CD4-positive, alpha-beta T cell treated with Interleukin-4 for 4 hours (primary cell): ENCODE data around the gene MIA3.
"Not testable (repeated sequence)": the region's sequence is repeated elsewhere in the genome, so short reads cannot be mapped to it uniquely, and the experiment has no call there.

Source experiments
- DNase-seq: peaks from one replicate; pipeline ENCODE4 v3.0.0-alpha.2; 2020

Gene MIA3

DNA sequence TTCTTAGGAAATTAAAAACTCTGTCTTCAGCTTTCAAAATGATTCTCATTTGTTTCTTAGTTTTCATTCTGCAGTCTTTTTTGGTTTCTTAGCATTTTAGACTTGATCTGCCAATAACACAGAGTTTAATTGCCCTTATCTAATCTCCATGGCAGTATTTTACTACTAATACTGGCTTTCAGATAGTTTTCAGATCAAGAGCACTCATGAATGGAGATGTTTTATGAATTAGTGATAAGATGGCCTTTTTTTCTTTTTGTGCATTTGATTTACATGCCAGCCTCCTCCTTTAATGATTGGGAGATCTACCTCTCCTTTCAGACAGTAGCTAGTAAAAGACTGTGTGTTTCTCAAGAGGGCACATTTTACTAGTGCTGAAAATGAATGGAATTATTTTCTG, 5.6 kb downstream of the MIA3 start:
- no peak for DNase-seq

DNA sequence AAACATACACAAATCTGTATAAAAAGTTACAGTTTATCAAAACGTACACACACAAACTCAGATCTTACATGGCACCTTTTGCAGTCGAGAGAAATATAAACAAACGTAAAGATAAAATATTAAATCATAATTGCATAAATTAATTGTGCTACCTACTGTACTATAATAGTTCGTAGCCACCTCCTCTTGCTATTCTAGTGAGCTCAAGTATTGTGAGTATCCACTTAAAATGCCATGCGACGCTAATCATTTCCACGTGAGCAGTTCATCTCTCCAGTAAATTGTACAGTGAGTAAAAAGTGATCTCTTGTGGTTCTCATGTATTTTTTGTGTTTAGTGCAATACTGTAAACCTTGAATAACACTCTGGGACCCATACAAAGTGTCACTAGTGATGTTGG, 6.3 kb downstream of the MIA3 start:
- DNase-seq: no peak

DNA sequence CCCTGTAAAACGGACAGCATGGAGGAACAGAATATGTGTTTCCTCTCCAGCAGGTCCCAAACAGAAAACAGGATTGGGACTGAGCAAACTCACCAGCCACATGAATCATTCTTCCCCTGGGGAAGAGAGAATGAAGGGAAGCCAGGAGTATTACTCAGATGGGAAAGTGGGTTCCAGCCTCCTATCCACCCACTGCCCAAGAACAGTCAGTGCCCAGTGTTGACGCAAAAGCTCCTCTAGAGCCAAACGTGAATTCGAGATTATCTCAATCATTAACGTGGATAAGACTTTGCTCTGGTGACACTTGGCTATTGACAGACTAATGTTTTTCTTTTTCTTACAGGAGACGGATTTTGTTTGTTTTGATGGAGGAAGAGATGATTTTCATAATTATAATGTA, 9.3 kb downstream of the MIA3 start:
- no peak for DNase-seq

DNA sequence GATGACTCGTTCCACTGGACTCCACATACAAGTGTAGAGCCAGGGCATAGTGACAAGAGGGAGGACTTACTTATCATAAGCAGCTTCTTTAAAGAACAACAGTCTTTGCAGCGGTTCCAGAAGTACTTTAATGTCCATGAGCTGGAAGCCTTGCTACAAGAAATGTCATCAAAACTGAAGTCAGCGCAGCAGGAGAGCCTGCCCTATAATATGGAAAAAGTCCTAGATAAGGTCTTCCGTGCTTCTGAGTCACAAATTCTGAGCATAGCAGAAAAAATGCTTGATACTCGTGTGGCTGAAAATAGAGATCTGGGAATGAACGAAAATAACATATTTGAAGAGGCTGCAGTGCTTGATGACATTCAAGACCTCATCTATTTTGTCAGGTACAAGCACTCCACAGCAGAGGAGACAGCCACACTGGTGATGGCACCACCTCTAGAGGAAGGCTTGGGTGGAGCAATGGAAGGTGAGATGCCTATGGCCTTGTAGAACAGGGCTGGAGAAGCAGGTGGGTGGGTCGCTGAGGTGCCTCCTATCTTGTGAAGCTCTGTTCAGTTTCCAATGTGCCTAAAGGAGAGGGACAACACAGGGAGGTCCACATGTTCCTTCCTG, 12.1 kb downstream of the MIA3 start:
- no peak for DNase-seq

DNA sequence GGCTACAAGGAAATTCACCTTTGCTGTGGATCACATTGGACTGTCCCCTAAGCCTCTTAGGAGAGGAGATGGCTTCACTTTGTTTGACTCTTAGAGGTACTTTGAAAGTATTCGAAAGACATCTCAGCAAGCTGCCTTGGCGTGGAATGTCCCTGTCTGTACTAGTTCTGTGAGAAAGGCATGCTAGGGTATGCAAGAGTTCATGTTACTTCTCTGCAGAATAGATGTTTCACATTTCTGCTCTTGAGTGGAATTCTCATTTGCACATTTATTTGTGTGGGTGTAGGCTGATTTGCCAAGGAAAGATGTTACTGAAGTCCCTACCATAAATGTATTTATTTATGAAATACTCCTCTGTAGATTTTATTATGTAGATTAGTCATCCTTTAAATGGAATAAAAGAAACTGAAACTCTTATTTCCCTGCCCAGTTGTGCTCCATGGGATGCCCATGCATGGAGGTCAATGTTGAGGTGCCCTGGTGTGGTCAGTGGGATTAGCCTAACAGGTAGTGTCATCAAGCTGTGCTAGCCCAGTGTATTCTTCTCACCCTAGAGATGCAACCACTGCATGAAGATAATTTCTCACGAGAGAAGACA, 13.8 kb downstream of the MIA3 start:
- DNase-seq: no peak

DNA sequence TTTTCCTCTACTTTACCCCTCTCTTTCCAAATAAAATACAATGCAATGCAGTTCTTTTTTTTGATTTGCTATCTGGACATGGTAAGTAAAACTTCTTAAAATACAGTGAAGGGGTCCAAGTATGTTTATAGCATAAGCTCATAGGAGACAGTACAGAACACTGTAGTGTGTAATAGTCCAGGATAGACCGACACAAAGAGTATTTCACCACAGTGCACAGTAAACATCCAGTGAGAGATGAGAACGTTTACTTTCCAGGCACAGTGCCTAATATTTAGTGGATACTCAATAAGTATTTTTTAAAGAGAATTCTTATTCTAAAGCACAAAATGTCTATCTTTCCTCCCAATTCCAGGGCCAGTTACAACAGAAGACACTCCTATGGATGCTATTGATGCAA, 14.9 kb downstream of the MIA3 start:
- DNase-seq: no peak

DNA sequence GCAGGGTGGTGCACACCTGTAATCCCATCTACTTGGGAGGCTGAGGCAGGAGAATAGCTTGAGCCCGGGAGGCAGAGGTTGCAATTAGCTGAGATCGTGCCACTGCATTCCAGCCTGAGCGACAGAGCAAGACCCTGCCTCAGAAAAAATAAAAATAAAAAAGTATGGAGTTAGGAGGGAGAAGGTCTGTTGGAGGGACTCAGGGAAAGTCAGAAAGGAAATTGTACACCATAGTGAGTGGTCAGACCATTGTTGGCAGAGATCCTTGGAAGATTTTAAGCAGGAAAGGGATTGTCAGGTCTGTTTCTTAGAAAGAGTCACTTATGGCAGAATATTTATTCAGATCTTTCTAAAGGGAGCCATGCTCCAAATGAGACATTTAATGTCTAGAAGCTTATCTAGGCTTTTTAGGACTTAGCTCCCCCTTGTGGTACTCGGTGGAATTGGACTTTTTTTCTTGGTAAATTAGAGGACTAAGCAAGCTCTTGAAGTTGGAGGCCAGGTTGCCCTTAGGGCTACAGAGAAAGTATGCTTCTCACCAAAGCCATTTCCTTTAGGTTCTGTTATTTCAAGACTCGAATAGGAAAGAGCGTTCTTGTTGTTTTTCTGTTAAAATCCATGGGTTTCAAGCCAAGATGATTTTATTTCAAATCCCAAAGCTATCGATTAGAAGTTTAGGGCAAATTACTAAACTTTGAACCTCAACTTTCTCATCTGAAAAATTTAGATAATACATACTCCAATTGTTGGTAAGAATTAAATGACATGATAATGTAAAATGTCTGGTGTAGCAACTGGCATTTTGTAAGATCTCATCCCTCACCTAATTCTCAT, 16.5 kb downstream of the MIA3 start:
- peak; percentile 87 for DNase-seq

DNA sequence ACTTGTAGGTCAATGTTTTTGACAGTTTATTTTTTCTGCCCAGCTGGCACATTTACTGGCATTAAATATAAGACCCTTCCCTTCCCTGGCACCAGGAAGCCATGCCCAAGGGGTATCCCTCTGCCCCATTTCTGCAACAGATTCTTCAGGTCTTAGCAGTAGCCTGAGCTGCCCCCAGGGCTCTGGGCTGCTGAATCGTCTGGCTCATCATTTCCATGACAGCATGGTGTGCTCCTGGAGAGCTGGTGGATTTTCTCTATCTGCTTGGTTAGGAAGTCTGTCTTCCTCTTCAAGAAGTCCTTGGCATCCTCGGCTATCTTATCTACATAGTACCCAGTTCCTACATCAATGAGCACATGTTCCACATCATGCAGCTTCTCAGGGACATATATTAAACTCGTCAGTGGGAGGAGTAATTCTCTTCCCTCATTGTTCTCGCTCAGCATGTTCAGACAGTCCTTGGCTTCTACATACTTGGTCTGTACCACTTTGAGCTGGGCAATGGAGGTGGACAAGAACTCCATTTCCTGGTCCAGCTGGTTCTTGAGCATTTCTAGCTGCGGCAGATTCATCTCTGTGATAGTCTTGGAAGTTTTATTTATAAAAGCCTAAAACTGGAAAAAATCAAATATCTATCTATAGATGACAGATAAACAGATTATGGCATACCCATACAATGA, 23.5 kb downstream of the MIA3 start:
- no peak for DNase-seq

DNA sequence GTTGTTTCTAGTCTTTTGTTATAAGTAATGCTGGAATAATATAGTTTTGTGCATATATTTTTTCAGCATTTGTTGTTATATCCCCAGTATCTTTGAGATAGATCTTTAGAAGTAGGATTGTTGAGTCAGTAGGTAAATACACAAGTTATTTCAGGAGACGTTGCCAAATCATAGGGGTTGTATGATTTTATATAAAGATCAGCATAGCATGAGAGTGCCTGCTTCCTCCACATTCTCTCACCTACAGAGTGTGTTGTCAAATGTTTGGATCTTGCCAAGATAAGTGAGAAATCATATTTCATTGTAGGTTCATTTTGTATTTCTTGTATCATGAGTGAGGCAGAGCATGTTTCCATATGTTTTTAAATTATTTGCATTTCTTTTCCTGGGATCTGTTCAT, 24.6 kb downstream of the MIA3 start:
- DNase-seq: no peak

DNA sequence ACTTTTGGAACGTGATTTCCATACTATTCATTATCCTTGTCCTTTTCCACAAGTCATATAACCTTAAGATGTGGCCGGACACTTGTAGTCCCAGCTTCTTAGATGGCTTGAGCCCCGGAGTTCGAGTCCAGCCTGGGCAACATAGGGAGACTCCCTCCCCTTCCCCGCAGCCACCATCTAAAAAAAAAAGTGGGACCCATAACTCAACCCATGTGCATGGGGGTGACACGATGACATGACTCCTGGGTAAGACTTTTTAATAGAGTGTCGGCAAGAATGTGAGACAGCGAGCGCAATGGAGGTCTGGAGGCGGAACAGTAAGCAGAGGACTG, 25.7 kb downstream of the MIA3 start:
- DNase-seq: no peak

DNA sequence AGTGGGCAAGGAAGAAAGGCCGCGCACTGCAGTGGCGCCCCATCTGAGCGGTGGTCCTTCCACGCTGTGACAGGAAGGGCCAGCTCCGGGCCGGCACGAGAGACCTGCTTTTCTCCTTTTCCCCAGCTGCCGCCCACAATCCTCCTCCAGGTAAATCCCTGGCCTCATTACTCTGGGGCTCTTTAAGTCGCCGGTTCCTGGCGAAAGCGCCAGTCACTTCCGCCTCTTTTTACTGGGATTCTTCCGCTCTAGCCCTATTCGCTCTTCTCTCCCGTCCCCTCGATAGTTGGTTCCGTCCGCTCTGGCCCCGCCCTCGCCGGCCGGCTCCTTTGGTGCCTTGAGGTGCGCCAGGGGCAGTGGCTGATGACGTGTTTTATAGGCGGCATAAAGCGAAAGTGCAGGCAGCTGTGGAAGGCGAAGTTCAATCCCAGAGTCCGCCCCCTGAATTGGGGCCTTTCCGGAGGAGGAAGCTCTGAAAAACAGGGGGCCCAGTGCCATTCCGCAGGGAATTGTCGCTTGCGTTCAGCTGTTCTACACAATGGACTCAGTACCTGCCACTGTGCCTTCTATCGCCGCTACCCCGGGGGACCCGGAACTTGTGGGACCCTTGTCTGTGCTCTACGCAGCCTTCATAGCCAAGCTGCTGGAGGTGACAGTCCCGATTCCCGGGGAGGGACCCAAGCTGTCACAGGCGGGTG, 26.2 kb downstream of the MIA3 start:
- DNase-seq: peak; percentile 98

DNA sequence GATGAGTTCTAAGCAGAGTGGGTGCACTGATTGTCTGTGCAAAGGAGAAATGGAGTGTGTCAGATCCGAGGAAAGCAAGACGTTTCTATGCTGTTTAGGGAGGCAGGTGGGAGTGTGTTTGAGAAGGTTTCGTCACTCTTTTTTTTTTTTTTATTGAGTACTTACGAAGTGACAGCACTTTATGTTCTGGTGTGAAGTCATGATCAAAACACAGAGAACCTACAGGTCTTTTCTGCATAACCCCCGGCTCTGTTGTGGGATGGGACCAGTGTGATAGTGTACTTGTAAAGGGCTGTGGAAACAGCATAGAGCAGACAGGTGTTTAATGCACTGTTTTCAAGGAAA, 26.7 kb downstream of the MIA3 start:
- DNase-seq: peak; percentile 49

DNA sequence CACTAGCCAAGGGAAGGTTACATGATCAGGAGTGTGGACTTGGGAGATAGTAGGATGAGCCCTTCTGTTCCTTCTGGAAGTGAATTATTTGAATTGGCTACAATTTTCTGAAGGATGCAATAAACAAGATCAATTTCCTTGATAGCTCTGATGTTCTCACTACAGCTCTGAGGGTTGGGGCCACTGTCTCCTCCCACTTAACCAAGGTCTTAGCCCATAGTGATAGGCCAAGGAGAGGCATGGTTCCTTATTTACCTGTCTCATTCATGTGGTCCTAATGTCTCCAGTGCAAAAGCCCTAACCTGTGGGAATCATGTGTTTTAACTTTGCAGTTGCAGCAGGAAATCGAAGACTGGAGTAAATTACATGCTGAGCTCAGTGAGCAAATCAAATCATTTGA, 34.8 kb downstream of the MIA3 start:
- DNase-seq: no peak

DNA sequence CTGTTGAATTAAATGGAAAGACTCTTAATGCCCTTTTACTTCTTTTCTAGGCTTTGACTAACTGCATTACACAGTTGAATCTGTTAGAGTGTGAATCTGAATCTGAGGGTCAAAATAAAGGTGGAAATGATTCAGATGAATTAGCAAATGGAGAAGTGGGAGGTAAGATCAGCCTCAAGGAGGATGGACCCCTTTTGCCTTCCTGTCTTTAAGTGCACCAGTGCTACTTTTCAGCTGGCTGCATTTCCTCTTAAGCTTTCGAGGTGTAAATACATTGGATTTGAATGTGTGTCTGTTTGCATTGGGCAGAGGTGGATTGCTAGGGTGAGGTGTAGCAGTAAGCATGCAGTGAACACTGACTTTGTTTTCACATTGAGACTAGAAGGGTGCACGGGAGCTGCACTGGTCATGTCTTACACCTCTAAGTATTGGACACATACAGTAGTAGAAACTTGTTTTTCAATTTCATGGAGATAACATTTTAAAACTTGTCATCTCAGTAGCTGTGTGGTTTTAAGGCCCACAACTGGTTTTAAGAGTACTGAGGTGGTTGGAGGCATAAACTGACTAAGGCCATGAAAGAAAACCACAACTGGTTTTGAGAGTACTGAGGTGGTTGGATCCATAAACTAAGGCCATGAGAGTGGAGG, 35.4 kb downstream of the MIA3 start:
- DNase-seq: peak; percentile 46

DNA sequence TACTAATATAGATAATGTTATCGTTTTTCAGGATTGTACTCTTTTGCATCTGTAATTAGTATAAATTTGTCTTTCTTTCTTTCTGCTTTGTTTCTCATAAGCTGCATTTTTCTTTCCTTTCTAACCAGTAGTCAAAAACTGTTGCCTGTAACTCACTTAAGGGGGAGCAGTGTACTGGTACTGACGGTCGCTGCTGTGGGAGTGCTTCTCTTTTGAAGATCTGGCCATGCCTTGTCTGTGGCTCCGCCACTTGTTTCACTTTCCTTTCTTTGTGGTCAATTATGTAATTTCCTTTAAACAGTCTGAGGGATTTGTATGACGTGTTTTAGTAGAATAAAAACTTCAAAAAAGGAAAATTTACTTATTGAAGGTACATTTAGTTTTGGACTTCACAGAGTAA, 37.0 kb downstream of the MIA3 start:
- DNase-seq: peak; percentile 92

DNA sequence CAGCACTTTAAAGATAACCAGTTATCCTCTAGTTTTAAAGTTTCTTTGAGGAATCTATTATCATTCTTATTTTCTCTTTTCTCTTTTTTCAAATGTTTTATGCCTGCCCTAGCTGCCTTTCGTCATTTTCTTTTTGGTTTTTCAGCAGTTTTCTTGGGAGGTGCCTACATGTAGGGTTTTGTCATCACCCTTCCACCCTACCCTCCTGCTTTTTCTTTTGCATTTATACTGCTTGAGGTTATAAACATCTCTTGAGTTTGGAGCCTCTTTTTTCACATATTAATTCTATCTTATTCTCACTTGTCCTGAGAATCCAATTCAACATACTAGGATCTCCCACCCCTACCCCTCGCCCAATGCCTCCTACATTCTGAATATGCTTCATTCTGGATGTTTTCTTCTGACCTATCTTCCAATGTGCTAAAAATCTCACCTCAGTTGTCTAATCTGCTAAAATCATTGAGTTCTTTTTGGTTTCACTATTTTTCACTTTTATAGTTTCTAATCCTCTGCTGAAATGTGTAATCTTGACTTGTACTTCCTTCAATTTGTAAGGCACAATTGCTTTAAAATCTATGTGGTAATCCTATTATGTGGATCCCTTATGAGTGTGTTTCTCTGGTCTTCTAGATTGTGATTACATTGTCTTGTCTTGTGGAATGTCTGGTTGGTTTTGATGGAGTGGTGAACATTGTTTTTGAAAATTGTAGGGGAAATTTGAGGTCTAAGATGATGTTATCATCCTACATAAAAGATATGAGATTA, 38.7 kb downstream of the MIA3 start:
- DNase-seq: no peak

DNA sequence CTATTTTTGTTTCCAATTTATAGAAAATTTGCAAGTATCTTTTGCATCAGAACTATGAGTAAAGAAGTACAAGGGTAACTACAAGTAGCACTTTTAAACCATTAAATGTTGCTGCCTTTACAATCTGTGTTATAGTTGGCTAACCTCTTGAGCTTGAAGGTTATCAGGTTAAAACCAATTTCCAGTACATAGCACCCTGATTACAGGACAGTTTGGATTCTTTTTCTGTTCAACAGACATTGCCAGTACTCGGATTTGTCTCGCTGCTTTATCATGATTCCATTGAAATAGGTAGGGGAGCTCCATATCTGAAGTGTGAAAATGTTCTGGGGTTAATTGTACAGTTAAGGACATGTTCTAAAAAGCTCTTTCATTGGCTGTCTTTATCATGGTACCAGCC, 40.0 kb downstream of the MIA3 start:
- DNase-seq: no peak

DNA sequence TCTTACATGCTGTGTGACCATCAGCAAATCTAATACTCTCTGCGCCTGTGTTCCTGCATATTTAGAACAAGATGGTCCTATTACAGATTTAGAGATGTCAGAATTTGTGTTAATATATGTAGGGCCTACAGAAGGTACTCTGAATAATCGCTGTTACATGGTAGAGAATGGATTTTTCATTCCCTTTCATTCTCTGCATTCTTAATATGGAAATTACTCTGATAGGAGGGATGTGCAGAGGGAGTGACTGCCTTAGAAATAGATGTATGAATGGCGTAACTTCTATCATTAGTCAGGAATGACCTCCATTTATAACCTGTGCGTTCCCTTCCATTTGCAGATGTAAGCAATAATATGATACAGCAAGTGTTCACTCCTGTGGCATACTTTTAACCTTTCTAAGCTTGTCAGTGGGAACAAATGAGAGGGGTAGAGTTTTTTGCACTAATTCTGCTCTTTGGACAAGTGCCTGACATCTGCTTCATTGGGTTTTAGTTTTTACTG, 45.6 kb downstream of the MIA3 start:
- DNase-seq: no peak

DNA sequence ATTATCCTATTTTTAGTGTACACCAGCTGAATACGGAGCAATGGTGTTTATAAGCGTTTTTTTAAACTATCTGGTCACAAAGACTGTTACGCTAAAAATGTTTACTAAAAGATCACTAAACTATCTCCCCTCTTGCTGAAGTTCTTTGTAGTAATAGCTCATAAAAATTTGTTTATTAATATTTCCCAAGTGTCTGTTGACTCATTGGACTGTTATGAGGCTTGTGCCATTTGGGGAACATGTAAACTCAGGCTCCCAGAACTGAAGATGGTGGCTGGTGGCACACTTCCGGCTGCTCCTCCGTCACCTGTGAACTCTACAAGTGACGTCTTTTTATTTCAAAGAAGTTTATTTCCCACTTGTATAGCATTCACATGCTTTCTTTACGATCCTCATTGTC, 48.1 kb downstream of the MIA3 start:
- no peak for DNase-seq

DNA sequence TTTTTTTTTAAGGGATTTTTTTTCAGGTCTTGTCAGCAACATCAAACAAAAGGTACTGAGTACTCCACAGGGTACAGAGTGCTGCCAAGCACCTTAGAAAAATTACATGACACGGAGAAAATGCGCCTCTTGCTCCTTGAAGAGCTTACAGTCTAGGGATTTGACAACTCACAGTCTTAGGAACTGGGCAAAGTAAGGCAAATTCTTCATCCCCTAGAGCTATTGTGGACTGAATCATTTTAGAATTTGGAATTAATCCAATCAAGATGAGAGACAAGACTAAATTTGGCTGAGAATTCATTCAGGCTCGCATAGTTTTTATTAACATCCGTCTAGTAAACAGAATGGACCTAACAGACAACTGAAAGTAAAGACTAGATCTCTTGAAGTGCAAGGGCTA, 50.3 kb downstream of the MIA3 start:
- not testable (repeated sequence) for DNase-seq

DNA sequence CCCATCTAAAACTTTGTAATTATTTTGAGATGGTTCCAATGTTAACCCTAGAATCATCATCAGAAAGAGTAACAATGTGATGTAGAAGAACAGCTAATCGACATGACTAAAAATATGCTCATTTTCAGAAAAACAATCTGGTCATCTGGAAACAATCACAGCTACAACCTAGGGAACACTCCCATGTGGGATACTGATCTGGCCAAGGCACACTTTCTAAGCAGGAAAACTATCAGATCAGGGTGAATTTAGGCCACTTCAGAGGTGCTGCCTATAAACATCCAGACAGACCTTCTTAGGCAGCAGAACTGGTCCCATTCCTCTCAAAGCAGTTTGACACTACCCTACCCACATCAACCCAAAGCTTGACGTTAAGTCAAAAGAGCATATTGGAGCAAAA, 51.2 kb downstream of the MIA3 start:
- not testable (repeated sequence) for DNase-seq

DNA sequence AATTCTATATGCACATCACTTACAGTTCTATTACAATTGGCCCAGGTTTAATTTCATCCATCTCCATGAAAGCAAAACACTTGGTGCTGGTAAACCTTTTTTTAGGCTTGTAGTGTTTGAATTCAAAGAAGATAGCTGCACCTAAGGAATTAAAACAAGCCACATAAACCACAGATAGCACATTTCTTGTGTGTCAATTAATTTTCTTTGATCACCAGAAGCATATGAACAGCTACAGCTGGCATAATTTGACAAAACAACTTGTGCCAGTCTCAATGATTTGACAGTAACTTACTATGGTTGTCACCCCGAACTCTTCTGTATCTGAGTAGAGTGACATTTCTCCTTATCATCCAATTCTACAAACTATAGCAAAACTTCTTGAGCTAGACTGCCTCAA, 52.2 kb downstream of the MIA3 start:
- DNase-seq: no peak
